HG03095 (cell line): ENCODE data around the gene UBXN2A.
"Not testable (repeated sequence)": the region's sequence is repeated elsewhere in the genome, so short reads cannot be mapped to it uniquely, and the experiment has no call there.

ENCODE experiments used
- ATAC-seq: cut with Tn5 transposase; IDR thresholded peaks from one replicate; pipeline ENCODE4 v1.9.1; 2021; ENCODE audit warnings: moderate library complexity; ENCODE audit not compliant: unreplicated experiment

The UBXN2A gene

DNA sequence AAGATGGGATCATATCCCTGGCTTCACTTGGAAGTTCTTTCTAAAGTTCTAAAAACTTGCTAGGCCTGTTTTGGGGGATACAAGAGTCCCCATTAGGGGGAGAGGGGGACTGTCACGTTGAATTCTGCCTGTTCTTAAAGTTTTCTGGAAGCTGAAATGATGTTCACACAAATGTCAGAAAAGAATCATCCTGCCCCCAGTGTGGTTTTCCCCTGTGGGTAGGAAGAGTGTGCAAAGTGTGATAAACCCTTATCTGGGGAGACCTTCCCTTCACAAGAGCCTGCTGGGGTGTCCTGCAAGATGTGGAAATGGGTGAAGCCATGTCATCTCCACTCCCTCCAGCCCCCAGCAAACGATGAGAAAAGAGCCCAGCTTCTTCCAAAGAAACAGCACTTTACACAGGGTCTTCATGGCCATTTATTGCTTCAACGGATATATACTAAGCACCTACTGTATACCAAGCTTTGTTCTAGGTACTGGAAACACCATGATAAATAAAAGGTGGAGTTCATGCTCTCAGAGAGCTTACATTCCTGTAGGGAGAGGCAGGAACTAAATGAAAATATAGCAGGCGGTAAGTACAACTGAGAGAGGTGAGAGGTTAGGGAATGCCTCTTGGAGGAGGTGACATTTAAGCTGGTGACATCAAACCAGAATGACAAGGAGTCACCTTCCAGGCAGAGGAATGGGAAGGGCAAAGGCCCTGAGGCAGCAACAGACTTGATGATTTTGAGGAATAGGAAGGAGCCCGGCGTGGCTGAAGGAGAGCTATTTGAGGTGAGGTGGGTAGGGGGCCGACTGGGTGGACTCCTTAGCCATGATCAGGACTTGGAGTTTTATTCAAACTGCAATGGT, 71.2 kb downstream of the UBXN2A start:
- no peak for ATAC-seq

DNA sequence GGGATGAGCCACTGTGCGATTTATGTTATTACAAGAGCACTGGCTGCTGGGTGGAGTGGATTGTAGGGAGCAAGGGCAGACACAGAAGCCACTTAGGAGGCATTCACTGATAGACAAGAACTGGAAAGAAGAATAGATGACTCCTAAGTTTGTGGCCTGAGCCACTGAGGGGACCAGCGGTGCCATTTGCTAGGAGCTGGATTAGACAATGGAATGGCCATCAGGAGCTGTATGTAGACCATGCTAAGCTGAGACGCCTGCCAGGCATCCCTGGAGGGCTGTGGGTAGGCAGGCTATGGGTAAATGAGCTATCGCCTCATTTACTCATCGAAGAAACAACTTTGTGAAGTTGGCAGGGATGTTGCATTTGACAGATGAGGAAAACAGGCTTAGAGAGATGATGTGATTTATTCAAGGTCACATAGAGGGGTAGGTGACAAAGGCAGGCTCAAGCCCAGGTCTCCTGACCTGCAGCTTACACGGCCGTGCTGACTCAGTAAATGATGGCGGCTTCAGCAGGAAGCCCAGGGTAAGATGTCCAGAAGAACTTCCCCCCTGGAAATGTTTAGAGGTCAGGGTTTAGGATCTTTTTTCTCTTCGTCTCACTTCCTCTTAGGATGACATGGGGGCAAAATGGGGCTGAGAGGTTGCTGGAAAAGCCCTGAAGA, 72.4 kb downstream of the UBXN2A start:
- ATAC-seq = no peak

DNA sequence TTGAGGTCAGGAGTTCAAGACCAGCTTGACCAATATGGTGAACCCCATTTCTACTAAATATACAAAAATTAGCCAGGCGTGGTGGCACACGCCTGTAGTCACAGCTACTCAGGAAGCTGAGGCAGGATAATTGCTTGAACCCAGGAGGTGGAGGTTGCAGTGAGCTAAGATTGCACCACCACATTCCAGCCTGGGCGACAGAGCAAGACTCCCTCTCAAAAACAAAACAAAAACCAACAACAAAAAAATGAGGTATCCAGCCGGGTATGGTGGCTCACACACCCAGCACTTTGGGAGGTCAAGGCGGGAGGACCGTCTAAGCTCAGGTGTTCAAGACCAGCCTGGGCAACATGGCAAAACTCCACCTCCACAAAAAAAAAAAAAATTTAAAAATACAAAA, 74.6 kb downstream of the UBXN2A start:
- ATAC-seq = not testable (repeated sequence)

- ATAC-seq = no peak
Observed at GRCh38 chr2:24015562-24016375, 75.5 kb downstream of the UBXN2A start.

DNA sequence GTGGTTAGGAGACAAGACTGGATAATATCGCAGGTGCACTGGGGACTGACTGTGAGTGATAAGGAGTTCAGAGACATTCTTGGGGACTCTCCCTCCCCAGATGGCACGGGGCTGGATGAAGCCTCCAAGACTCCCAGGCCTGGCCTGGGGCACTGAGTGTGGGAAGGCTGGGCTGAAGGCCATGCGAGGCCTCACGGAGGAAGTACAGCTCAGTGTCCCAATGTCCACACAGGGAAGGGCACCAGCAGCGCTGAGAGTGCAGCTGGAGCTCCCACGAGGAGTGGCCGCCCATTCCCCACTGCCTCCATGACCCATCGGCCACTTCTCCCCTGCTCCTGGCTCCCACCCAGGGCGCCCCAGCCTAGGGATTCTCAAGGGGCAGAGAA, 76.1 kb downstream of the UBXN2A start:
- no peak for ATAC-seq

GRCh38 chr2:24016853-24017703, 76.8 kb downstream of the UBXN2A start:
- no peak for ATAC-seq

DNA sequence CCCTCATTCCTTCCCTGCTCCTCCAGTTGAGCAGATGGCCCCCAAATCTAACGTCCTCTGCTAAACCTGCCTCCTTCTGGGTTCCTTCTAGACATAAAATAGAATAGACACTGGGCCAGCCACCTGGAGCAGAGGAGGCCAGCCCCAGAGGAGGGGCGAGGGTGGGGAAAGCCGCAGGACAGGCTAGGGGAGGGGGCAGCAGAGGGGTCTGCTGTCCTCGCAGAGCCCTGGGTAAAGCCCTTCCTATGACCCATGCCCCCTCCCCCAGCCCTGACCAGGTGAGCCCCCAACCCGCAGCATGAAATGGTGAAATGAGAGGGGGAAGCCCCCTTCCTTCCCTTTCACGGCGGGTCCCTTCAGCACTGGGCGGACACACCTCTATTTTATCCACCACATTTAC, 77.4 kb downstream of the UBXN2A start:
- ATAC-seq = no peak

- no peak for ATAC-seq
Observed at GRCh38 chr2:24018241-24018640, 78.0 kb downstream of the UBXN2A start.

- ATAC-seq = no peak
Observed at GRCh38 chr2:24019729-24020128, 79.5 kb downstream of the UBXN2A start.

DNA sequence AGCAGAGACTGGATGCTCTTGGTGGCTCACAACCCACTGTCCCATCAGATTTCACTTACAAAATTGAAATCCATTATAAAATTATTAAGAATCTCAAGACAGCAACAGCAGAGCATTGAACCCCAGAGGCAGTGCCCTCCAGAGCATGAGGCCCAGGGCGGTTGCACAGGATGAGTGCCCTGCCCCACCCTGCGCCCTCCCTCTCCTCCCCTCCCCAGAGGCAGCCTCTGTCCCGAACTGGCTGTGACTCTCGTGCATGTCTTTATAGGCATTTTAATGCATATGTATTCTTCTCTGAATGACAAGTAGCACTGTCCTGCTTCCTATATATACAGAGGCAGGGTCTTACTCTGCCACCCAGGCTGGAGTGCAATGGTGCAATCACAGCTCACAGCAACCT, 80.0 kb downstream of the UBXN2A start:
- no peak for ATAC-seq

DNA sequence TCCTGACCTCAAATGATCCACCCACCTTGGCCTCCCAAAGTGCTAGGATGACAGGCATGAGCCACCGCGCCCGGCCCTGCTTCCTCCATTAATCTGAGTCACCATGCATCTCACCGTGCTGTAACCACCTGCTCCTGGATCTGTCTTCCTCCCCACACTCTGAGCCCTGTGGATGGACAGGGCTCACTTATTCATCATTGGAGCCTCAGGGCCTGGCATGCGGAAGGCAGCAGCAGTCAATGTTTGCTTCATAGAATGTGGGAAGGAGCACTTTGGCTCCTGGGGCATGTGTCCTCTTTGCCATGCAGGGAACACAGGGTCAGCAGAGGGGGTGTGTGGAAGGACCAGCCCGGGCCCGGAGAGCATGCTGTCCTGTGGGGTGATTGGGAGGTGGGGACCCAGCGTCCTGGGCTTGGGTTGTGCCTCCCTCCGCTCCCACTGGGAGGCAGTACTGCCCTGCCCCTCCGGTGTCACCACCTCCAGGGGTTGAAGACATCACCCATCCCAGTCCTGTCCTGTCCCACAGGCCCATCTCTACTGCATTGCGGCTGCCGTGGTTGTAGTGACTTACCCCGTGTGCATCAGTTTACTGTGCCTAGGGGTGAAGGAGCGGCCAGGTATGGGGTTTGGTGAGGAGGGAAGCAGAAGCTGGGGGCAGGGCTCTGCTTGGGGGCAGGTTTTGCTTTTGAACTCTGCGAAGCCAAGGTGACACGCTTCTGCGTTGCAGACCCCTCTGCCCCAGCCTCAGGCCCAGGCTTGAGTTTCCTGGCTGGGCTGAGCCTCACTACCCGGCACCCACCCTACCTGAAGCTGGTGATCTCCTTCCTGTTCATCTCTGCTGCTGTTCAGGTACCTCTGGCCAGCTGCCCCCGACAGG, 81.1 kb downstream of the UBXN2A start:
- no peak for ATAC-seq

DNA sequence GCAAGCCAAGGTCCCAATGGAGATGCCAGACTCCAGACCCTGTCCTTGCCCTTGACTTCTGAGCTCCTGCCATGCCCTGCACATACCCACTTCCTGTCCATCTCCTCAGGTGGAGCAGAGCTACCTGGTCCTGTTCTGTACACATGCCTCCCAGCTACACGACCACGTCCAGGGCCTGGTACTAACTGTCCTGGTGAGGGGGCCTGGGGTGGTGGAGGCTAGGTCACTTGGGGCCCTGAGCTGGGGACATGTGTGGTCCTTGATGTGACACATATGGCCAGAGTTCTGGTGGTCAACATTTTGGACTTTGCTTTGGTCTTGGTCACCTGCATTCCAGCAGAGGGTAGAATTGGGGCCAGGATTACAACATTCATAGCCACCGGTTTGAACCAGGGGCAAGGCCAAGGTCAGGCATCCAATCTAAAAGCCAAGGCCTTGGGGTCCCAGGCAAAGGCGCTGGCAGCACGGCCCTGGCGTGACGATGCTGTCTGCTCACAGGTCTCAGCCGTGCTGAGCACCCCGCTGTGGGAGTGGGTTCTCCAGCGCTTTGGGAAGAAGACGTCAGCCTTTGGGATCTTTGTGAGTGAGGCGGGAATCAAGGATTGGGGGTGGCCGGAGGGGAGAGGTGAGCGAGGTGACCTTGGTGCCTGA, 82.2 kb downstream of the UBXN2A start:
- ATAC-seq = no peak

GRCh38 chr2:24022975-24023575, 82.8 kb downstream of the UBXN2A start:
- no peak for ATAC-seq

DNA sequence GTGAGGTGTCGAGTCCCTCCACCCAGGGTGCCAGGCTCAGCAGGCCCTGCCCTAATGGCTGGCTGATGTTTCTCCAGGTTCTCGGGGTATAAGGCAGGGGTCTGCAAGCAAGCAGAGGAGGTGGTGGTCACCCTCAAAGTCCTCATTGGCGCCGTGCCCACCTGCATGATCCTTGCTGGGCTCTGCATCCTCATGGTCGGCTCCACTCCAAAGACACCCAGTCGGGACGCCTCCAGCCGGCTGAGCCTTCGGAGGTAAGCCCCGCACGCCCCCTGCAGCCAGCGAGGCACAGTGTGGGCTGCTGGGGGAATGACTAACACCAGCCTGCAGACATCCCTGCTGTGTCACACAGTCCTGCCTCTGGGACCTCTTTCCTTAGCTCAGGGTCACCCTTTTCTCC, 83.8 kb downstream of the UBXN2A start:
- no peak for ATAC-seq

DNA sequence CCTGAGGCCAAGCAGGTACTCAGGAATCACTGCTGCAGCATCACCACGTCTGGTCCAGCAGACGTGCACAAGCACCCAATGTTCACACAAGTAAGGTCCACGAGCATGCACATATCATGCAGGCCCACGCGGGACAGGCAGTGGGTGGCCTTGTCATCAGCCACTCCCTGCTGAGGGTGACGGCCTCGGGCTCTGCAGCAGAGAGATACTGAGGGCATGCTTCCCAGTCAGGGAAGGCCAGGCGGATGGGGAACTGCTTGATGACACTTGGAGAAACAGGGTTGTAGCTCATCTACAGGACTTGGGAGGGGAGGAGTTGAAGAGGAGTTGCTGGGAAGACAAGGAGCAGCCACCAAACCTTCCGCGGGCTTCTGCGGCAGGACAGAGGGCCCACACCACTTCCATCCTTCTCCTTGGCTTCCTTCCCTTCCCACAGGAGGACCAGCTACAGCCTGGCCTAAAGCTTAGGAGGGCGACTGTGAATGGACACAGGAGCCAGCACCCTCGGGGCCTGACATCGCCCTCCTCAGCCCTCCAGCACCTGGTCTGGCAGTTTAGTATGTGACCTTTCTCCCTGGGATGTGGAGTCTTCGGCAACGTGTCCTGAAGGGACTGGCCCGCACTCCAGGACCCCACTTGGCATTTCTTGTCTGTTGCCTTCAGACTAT, 84.9 kb downstream of the UBXN2A start:
- ATAC-seq = no peak

- no peak for ATAC-seq
Observed at GRCh38 chr2:24026233-24026632, 86.0 kb downstream of the UBXN2A start.

GRCh38 chr2:24038786-24039499, 98.7 kb downstream of the UBXN2A start:
- ATAC-seq = no peak

DNA sequence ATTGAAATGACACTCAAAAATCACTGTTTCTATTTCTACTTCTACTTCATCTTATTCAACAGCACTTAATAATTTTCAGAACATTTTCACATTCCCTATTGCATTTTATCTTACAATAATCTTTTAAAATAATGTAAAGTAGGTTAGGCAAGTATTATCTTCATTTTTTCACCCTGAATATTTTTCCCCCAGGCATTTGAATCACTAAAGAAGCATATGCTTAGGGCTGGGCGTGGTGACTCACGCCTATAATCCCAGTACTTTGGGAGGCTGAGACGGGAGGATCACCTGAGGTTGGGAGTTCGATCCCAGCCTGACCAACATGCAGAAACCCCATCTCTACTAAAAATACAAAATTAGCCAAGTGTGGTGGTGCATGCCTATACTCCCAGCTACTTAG, 100.2 kb downstream of the UBXN2A start:
- ATAC-seq = no peak
